NCI-H226 (cell line): ENCODE results near the gene NOS1AP.
"Not testable (repeated sequence)": the region's sequence is repeated elsewhere in the genome, so short reads cannot be mapped to it uniquely, and the experiment has no call there.

Experiments used
- DNase-seq: peaks from one replicate; pipeline ENCODE4 v3.0.0-alpha.2; 2015

Gene NOS1AP

GRCh38 chr1:162060314-162060713, 9.2 kb upstream of the NOS1AP start:
- no peak for DNase-seq

DNA sequence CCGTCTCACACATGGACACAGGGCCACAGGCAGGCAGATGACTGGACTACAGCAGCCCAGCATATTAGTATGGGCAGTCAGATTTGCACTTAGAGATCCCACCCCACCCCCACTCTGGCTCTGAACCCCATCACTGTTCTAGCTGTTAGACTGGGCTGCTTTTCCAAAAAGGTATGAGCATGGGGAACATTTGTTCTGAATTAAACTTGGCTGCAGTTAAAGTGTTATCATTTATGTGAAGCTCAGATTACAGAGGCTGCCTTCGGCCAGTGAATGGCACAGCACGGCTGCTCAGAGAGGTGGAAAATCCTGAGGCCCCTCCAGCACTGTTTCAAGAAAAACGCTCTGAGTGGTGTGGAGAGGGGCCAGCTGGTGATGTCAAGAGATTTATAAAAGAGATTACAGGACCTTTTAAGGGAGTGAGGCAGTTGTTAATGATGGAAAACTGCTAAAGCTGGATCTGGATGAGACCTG, 6.9 kb upstream of the NOS1AP start:
- peak; percentile 20 for DNase-seq

GRCh38 chr1:162065016-162065415, 4.5 kb upstream of the NOS1AP start:
- no peak for DNase-seq

DNA sequence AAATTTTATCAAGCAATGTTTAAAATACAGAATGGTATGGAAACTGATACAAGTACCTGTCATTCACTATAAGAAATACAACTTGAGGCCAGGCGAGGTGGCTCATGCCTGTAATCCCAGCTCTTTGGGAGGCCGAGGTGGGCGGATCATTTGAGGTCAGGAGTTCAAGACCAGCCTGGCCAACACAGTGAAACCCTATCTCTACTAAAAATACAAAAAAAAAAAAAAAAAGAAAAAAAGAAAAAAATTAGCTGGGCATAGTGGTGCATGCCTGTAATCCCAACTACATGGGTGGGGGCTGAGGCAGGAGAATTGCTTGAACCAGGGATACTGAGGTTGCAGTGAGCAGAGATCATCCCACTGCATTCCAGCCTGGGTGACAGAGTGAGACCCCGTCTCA, 2.7 kb upstream of the NOS1AP start:
- not testable (repeated sequence) for DNase-seq

GRCh38 chr1:162067466-162067865, 2.0 kb upstream of the NOS1AP start:
- no peak for DNase-seq

- DNase-seq, result no peak
Measured at GRCh38 chr1:162068301-162068700, 1.2 kb upstream of the NOS1AP start.

DNA sequence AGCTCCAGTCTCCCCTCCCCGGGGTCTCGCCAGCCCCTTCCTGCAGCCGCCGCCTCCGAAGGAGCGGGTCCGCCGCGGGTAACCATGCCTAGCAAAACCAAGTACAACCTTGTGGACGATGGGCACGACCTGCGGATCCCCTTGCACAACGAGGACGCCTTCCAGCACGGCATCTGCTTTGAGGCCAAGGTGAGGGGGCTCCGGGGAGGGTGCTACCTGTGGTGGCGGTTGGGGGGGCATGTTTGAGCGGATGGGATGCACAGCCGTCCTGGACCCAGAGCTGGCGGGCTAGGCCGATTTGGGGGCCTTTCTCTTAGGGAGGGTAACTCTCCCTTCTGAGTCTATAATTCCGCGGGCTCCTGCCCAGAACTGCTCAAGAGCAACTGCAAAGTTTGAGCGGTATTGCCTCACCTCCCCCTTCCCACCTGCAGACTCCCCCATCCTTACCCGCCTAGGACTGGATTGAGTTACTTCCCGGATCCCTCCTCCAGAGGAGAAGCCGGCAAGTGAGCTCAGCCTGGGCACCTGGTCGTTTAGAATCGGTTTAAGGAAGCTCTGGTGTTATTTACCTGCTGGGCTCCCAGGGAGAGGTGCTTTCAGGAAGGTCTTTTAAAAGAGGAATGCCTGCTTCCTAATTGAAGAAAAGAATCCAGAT, 730 bp downstream of the NOS1AP start:
- no peak for DNase-seq

DNA sequence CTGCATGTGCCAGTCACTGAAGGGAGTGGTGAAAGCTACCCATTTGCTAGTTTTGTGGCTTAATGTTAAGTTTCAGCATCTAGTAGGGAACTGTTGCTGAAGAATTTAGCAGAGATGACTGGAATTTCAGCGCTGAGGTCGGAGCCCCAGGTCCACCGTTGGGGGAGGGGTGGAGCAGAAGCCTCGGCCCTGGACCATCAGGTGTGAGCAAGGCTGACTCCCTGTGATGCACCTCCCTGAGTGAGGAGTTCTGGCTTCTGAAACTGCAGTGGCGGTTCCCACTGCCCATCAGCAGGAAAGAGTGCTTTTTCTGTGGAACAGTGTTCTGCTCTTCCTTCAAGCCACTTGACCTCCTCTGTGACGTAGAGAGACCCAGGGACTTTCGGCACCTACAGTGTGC, 1.3 kb downstream of the NOS1AP start:
- no peak for DNase-seq

- no peak for DNase-seq
Measured at GRCh38 chr1:162072740-162073139, 3.2 kb downstream of the NOS1AP start.

DNA sequence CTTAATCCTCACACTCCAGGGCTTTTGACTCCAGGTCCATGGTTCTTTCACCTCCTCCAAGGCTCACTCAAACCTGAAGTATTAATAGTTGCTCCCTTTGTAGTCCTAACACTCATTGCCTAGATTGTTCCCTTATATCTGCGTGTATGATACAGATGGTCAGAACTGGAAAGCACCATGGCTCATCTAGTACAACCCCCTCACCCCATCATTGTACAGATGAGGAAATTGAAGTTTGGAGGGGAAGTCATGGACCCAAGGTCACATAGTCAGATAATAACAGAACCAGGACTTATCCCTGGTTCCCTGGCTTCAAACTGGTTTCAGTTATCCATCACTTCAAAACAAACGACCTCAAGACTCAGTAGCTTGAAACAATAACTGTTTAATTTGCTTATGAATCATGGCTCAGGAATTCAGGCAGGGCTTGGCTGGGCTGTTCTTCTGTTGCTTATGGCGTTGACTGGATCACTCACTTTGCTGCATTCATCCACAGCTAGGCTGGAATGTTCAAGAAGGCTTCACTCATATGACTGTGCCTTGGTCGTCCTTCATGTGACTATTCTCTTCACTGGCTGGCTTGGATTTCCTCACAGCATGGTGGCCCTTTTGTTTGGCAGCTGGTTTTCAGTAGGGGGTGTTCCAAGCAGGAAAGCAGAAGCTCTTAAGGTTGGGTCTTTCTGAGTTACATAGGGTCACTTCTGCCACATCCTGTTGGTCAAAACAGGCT, 5.0 kb downstream of the NOS1AP start:
- peak; percentile 65 for DNase-seq

DNA sequence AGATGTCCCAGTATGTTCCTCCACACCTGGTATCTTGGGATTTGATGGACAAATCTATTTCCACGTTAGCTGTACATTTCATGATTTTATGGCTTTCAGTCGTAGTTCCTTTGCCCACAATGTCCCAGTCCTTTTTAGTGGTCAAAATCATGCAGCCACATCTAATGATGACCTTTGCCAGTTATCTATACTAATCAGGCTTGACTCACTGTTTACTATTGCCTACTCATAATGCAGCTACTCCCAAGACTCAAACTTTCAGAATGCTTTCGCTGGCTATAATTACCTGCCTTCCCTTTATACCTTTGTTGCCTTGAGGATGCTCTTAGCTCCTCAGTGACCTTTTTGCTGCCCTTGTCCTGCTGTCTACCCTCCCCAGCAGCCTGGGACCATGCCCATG, 6.4 kb downstream of the NOS1AP start:
- no peak for DNase-seq

DNA sequence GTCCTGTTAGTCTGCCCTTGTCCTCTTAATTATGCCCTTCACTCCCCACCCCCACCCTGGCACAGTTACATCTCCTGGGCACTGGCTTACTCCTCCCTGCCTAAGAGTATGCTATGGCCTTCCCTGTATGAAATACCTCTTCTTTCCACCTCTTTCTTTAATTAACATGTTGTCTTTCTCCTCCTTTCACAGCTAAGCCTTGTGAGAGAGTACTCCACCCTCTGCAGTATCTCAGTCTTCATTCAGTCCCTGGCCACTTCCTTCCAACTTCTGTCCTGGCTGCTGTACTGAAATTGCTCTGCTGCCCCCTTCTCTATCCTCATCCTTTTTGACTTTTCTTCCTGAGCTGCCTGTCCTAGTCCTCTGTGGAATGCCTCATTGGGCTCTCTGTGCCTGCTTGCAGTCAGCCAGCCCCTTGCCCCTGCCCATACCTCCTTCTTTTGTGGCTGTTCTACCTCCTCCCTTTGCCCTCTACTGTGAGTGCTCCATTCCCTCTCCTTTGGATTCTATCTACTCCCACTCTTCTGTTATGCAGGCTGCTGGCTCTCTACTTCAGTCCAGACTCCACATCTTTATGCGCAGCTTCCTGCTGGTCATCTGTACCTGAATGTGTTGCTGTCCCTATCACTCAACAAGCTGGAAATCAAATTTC, 8.3 kb downstream of the NOS1AP start:
- DNase-seq, result no peak

GRCh38 chr1:162079030-162079429, 9.5 kb downstream of the NOS1AP start:
- DNase-seq, result no peak

GRCh38 chr1:162080472-162081015, 11.1 kb downstream of the NOS1AP start:
- no peak for DNase-seq

GRCh38 chr1:162081316-162081715, 11.8 kb downstream of the NOS1AP start:
- peak; percentile 84 for DNase-seq

- DNase-seq, result not testable (repeated sequence)
Measured at GRCh38 chr1:162082080-162082479, 12.6 kb downstream of the NOS1AP start.

- no peak for DNase-seq
Measured at GRCh38 chr1:162083273-162083672, 13.8 kb downstream of the NOS1AP start.

- DNase-seq, result no peak
Measured at GRCh38 chr1:162085991-162086390, 16.5 kb downstream of the NOS1AP start.

- DNase-seq, result no peak
Measured at GRCh38 chr1:162087111-162087510, 17.6 kb downstream of the NOS1AP start.

- DNase-seq, result no peak
Measured at GRCh38 chr1:162087574-162087973, 18.1 kb downstream of the NOS1AP start.

GRCh38 chr1:162088281-162088969, 18.9 kb downstream of the NOS1AP start:
- DNase-seq, result peak; percentile 22

- no peak for DNase-seq
Measured at GRCh38 chr1:162089748-162090147, 20.3 kb downstream of the NOS1AP start.

DNA sequence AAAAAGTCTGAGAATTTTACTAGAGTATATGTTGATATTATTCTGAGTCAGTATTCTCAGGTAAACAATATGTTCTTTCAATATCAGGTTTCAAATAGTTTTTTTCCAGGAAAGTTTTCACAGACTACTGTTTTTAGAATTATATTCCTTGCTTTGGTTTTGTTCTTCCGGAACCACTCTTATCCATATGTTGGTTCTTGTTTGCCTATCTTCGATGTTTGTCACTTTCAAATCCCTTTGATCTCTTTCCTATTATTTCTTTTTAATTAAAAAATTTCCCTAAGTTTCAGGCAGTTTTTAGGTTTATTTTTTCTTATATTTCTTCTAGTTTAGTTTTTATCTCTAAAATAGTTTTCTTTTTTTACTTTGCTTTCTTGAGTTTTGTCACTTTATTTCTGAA, 20.9 kb downstream of the NOS1AP start:
- no peak for DNase-seq
